ENCODE results near the gene METTL6.

Gene METTL6

GRCh38 chr3:15455756-15456155, 28.4 kb upstream of the METTL6 start:
- no peak for DNase-seq (ENCODE audit: low read depth)
- no peak overlapping the region for H3K4me3 ChIP-seq (ENCODE audit: low read length)

GRCh38 chr3:15454965-15455364, 27.6 kb upstream of the METTL6 start:
- H3K4me3 ChIP-seq (ENCODE audit: low read length): no peak overlapping the region
- no peak for DNase-seq (ENCODE audit: low read depth)
- TF ChIP-seq, protein P1, sequence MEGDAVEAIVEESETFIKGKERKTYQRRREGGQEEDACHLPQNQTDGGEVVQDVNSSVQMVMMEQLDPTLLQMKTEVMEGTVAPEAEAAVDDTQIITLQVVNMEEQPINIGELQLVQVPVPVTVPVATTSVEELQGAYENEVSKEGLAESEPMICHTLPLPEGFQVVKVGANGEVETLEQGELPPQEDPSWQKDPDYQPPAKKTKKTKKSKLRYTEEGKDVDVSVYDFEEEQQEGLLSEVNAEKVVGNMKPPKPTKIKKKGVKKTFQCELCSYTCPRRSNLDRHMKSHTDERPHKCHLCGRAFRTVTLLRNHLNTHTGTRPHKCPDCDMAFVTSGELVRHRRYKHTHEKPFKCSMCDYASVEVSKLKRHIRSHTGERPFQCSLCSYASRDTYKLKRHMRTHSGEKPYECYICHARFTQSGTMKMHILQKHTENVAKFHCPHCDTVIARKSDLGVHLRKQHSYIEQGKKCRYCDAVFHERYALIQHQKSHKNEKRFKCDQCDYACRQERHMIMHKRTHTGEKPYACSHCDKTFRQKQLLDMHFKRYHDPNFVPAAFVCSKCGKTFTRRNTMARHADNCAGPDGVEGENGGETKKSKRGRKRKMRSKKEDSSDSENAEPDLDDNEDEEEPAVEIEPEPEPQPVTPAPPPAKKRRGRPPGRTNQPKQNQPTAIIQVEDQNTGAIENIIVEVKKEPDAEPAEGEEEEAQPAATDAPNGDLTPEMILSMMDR (conservative IDR thresholded peaks at IDR 0.05; ENCODE audit: low read depth, low read length): no peak

More at GRCh38 chr3:15455756-15456155, 28.4 kb upstream of the METTL6 start:
- TF ChIP-seq, protein P1 (conservative IDR thresholded peaks at IDR 0.05; ENCODE audit: low read depth, low read length): no peak

- TF ChIP-seq, protein P1 (conservative IDR thresholded peaks at IDR 0.05; ENCODE audit: low read depth, low read length): no peak
- no peak for DNase-seq (ENCODE audit: low read depth)
- no peak overlapping the region for H3K4me3 ChIP-seq (ENCODE audit: low read length)
Measured at GRCh38 chr3:15453991-15454625, 26.8 kb upstream of the METTL6 start.

- no peak for DNase-seq (ENCODE audit: low read depth)
- no peak overlapping the region for H3K4me3 ChIP-seq (ENCODE audit: low read length)
- TF ChIP-seq, protein P1 (conservative IDR thresholded peaks at IDR 0.05; ENCODE audit: low read depth, low read length): no peak
Measured at GRCh38 chr3:15453501-15453900, 26.2 kb upstream of the METTL6 start.

DNA sequence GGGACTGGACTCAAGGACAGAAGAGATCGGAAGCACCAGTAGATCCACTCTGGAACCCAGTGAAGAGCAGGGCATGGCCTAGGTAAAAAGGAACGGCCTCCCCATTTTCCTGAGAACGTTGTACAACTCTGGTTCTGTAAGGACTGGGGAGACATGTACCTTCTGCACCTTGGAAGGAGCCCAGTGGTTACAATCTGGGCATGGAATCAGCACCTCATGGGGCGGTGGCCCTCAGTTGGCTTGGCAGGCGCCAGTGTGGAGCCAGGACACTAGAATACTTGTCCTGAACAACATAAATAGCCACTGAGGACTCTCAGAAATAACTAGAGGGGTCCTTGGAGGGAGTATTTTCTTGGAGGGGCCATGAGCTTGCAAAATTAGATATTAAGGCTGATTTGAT, 25.6 kb upstream of the METTL6 start:
- H3K4me3 ChIP-seq (ENCODE audit: low read length): no peak overlapping the region
- no peak for DNase-seq (ENCODE audit: low read depth)
- TF ChIP-seq, protein P1 (conservative IDR thresholded peaks at IDR 0.05; ENCODE audit: low read depth, low read length): no peak

DNA sequence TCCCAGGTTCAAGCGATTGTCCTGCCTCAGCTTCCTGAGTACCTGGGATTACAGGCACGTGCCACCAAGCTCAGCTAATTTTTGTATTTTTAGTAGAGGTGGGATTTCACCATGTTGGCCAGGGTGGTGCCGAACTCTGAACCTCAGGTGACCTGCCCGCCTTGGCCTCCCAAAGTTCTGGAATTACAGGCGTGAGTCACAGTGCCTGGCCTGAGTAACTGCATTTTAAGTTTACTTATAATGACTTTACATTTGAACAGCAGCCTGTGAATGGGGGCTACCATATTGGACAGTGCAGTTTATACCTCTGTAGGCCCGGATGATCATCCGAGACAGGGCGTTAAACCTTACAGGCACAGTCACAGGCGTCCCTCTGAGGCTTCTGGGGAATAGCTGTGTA, 24.8 kb upstream of the METTL6 start:
- TF ChIP-seq, protein P1 (conservative IDR thresholded peaks at IDR 0.05; ENCODE audit: low read depth, low read length): no peak
- DNase-seq (ENCODE audit: low read depth): no peak
- no peak overlapping the region for H3K4me3 ChIP-seq (ENCODE audit: low read length)
